Esophagus squamous epithelium (tissue), 4 donors: ENCODE measurements around the gene TMEM131L.

ENCODE experiments used
- CTCF ChIP-seq, 6 experiments: fragments of 450-650 bp in 4 of 6; fragments of 200-600 bp in 2 of 6; sonication (generic) in 2 of 6; IDR thresholded peaks; one replicate each; pipeline ENCODE4 v1.5.1; 2016 to 2019; ENCODE audit warnings: antibody characterized with exemption in 6 of 6, mild to moderate bottlenecking in 4 of 6, moderate library complexity in 4 of 6
- POLR2A ChIP-seq, 4 donors: fragments of 450-650 bp; IDR thresholded peaks; one replicate each; pipeline ENCODE4 v1.6.1; 2017; ENCODE audit warnings: antibody characterized with exemption in 4 of 4, mild to moderate bottlenecking in 4 of 4, moderate library complexity in 3 of 4

- TF ChIP-seq CTCF (IDR thresholded peaks at IDR 0.05) = no peak
- TF ChIP-seq POLR2A (IDR thresholded peaks at IDR 0.05) = no peak
Observed at GRCh38 chr4:153602758-153603157, 136.6 kb downstream of the TMEM131L start.
